A673 (cell line): ENCODE results near the gene KLHL34.

Experiments
- EZH2 ChIP-seq: fragments of 200-600 bp; sonication (generic); IDR thresholded peaks from 2 replicates; pipeline ENCODE4 v1.6.1; 2017; ENCODE audit warnings: borderline replicate concordance, low read depth, mild to moderate bottlenecking, mixed read lengths, antibody characterized with exemption, low read length; ENCODE audit not compliant: poor library complexity, severe bottlenecking
- TF ChIP-seq, protein P1 (sequence below): fragments of 300-800, 200-600 bp; sonication (generic); conservative IDR thresholded peaks from 2 replicates; pipeline ENCODE4 v1.5.1; 2017; ENCODE audit warnings: low read depth, mild to moderate bottlenecking, antibody characterized with exemption, low read length, moderate library complexity, mixed read lengths

- TF ChIP-seq, protein P1, sequence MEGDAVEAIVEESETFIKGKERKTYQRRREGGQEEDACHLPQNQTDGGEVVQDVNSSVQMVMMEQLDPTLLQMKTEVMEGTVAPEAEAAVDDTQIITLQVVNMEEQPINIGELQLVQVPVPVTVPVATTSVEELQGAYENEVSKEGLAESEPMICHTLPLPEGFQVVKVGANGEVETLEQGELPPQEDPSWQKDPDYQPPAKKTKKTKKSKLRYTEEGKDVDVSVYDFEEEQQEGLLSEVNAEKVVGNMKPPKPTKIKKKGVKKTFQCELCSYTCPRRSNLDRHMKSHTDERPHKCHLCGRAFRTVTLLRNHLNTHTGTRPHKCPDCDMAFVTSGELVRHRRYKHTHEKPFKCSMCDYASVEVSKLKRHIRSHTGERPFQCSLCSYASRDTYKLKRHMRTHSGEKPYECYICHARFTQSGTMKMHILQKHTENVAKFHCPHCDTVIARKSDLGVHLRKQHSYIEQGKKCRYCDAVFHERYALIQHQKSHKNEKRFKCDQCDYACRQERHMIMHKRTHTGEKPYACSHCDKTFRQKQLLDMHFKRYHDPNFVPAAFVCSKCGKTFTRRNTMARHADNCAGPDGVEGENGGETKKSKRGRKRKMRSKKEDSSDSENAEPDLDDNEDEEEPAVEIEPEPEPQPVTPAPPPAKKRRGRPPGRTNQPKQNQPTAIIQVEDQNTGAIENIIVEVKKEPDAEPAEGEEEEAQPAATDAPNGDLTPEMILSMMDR: no peak
- TF ChIP-seq EZH2: no peak
Measured at GRCh38 chrX:21658746-21659145, 616 bp upstream of the KLHL34 start.
